Neural crest cell (in vitro differentiated cells): ENCODE measurements around the gene SAMD3. TPM values are rescaled to one million over a fixed set of nuclear protein-coding genes. Genes with fewer than 3 reads are reported as not detected.

ENCODE experiments used
- DNase-seq: peaks from one replicate; pipeline ENCODE4 v3.0.0; 2021; ENCODE audit warnings: low read depth, mixed read lengths, low spot score
- H3K27ac Mint-ChIP-seq: one replicate; pipeline ENCODE4 v1.8.0; 2021; ENCODE audit warnings: mild to moderate bottlenecking, mixed read lengths; ENCODE audit not compliant: unreplicated experiment
- H3K27me3 Mint-ChIP-seq: 2 replicates; pipeline ENCODE4 v1.8.0; 2021; ENCODE audit warnings: low read depth, mild to moderate bottlenecking, mixed read lengths
- H3K36me3 Mint-ChIP-seq: 2 replicates; pipeline ENCODE4 v1.8.0; 2021; ENCODE audit warnings: low read depth, mild to moderate bottlenecking, mixed read lengths
- H3K4me1 Mint-ChIP-seq: 2 replicates; pipeline ENCODE4 v1.8.0; 2021; ENCODE audit warnings: mixed read lengths
- H3K4me3 Mint-ChIP-seq: one replicate; pipeline ENCODE4 v1.8.0; 2021; ENCODE audit warnings: mild to moderate bottlenecking, mixed read lengths
- H3K9me3 Mint-ChIP-seq: 2 replicates; pipeline ENCODE4 v1.8.0; 2021; ENCODE audit warnings: mixed read lengths
- CTCF ChIP-seq: fragments of 200-600 bp; sonication (generic); conservative IDR thresholded peaks from 2 replicates; pipeline ENCODE4 v1.5.0; 2021; ENCODE audit warnings: antibody characterized with exemption, mild to moderate bottlenecking
- total RNA-seq: library from RNA; stranded (reverse); gene quantifications from 2 replicates; pipeline ENCODE4 v1.2.1, GENCODE V29; 2021

SAMD3 gene
- total RNA-seq, 1 donor from 2014 or later: 0.58 TPM

GRCh38 chr6:130162421-130162820, 60.3 kb downstream of the SAMD3 start:
- Mint-ChIP-seq H3K4me3 (no peak overlapping the region), H3K27ac (no peak overlapping the region), H3K9me3 (peaks cover 3% of the 10 kb centered on the region), H3K4me1 (no peaks in the 10 kb centered on the region), H3K27me3 (peaks cover 3% of the 10 kb centered on the region), H3K36me3 (no peaks in the 10 kb centered on the region)
- TF ChIP-seq CTCF: no peak
- DNase-seq: no peak

- H3K27me3 Mint-ChIP-seq: peaks cover 3% of the 10 kb centered on the region
- TF ChIP-seq CTCF: no peak
- no peak overlapping the region for H3K4me3 Mint-ChIP-seq
- peaks cover 3% of the 10 kb centered on the region for H3K9me3 Mint-ChIP-seq
- no peak overlapping the region for H3K27ac Mint-ChIP-seq
- H3K4me1 Mint-ChIP-seq: no peaks in the 10 kb centered on the region
- DNase-seq: no peak
- no peaks in the 10 kb centered on the region for H3K36me3 Mint-ChIP-seq
Measured at GRCh38 chr6:130161683-130162404, 60.9 kb downstream of the SAMD3 start.

- Mint-ChIP-seq H3K4me3 (no peak overlapping the region), H3K27me3 (no peaks in the 10 kb centered on the region), H3K9me3 (peaks cover 6% of the 10 kb centered on the region), H3K27ac (no peak overlapping the region), H3K36me3 (no peaks in the 10 kb centered on the region), H3K4me1 (no peaks in the 10 kb centered on the region)
- no peak for TF ChIP-seq CTCF
- DNase-seq: no peak
Measured at GRCh38 chr6:130159956-130160355, 62.8 kb downstream of the SAMD3 start.

GRCh38 chr6:130158548-130158947, 64.2 kb downstream of the SAMD3 start:
- H3K4me3 Mint-ChIP-seq: no peak overlapping the region
- no peak for TF ChIP-seq CTCF
- no peaks in the 10 kb centered on the region for H3K36me3 Mint-ChIP-seq
- no peak overlapping the region for H3K27ac Mint-ChIP-seq
- H3K27me3 Mint-ChIP-seq: no peaks in the 10 kb centered on the region
- no peak for DNase-seq
- H3K9me3 Mint-ChIP-seq: peaks cover 6% of the 10 kb centered on the region
- no peaks in the 10 kb centered on the region for H3K4me1 Mint-ChIP-seq

GRCh38 chr6:130158056-130158455, 64.7 kb downstream of the SAMD3 start:
- H3K27me3 Mint-ChIP-seq: no peaks in the 10 kb centered on the region
- H3K4me1 Mint-ChIP-seq: no peaks in the 10 kb centered on the region
- no peak overlapping the region for H3K27ac Mint-ChIP-seq
- no peaks in the 10 kb centered on the region for H3K36me3 Mint-ChIP-seq
- no peak for TF ChIP-seq CTCF
- peaks cover 6% of the 10 kb centered on the region for H3K9me3 Mint-ChIP-seq
- no peak overlapping the region for H3K4me3 Mint-ChIP-seq
- DNase-seq: no peak
